Liver (tissue), 9 donors: ENCODE data around the gene ARHGAP9. TPM values are rescaled to one million over a fixed set of nuclear protein-coding genes. Genes with fewer than 3 reads are reported as not detected.

Experiments used
- DNase-seq: peaks from one replicate; pipeline ENCODE4 v3.0.0-alpha.2; 2017; ENCODE audit warnings: low spot score
- H3K27ac ChIP-seq, 2 donors: one replicate each; pipeline ENCODE4 v1.7.0; 2013; ENCODE audit warnings: inconsistent platforms in 2 of 2, low read length in 2 of 2, control low read depth in 1 of 2, low read depth in 1 of 2, mild to moderate bottlenecking in 1 of 2
- H3K27me3 ChIP-seq, 4 donors: one replicate each; pipeline versions ENCODE4 v1.6.1 to v1.7.0; 2013; ENCODE audit warnings: low read length in 3 of 4, inconsistent platforms in 1 of 4, mild to moderate bottlenecking in 1 of 4, moderate library complexity in 1 of 4; ENCODE audit not compliant: control insufficient read depth in 4 of 4, insufficient read depth in 4 of 4
- H3K36me3 ChIP-seq, 4 donors: one replicate each; pipeline versions ENCODE4 v1.6.1 to v1.7.0; 2013; ENCODE audit warnings: low read length in 3 of 4, mild to moderate bottlenecking in 3 of 4, low read depth in 1 of 4, moderate library complexity in 1 of 4; ENCODE audit not compliant: control insufficient read depth in 4 of 4, insufficient read depth in 3 of 4
- H3K4me1 ChIP-seq, 4 donors: one replicate each; pipeline versions ENCODE4 v1.6.1 to v1.7.0; 2013; ENCODE audit warnings: low read length in 3 of 4, mild to moderate bottlenecking in 3 of 4, moderate library complexity in 1 of 4; ENCODE audit not compliant: control insufficient read depth in 4 of 4, insufficient read depth in 4 of 4
- H3K4me3 ChIP-seq, 3 donors: one replicate each; pipeline versions ENCODE4 v1.6.1 to v1.7.0; 2013; ENCODE audit warnings: low read length in 3 of 3, control low read depth in 1 of 3, low read depth in 1 of 3, mild to moderate bottlenecking in 1 of 3
- H3K9ac ChIP-seq, 2 donors: one replicate each; pipeline ENCODE4 v1.7.0; 2013; ENCODE audit warnings: low read length in 2 of 2, mild to moderate bottlenecking in 2 of 2, moderate library complexity in 2 of 2, control low read depth in 1 of 2, low read depth in 1 of 2
- H3K9me3 ChIP-seq, 4 donors: one replicate each; pipeline versions ENCODE4 v1.6.1 to v1.7.0; 2013; ENCODE audit warnings: low read length in 3 of 4; ENCODE audit not compliant: control insufficient read depth in 4 of 4
- EGR1 ChIP-seq, 2 donors: IDR thresholded peaks; 2 replicates each; pipeline ENCODE4 v1.6.1; 2016 to 2018; ENCODE audit warnings: antibody characterized with exemption in 2 of 2, low read depth in 2 of 2
- FOXA1 ChIP-seq: IDR thresholded peaks from 2 replicates; pipeline ENCODE4 v1.6.1; 2016; ENCODE audit warnings: antibody characterized with exemption
- FOXA2 ChIP-seq: IDR thresholded peaks from 2 replicates; pipeline ENCODE4 v1.6.1; 2016; ENCODE audit warnings: antibody characterized with exemption
- GABPA ChIP-seq, 2 donors: IDR thresholded peaks in 1 of 2; conservative IDR thresholded peaks in 1 of 2; 2 replicates each; pipeline ENCODE4 v1.6.1; 2016; ENCODE audit warnings: antibody characterized with exemption in 2 of 2, mild to moderate bottlenecking in 1 of 2, moderate library complexity in 1 of 2
- HNF4A ChIP-seq, 2 donors: conservative IDR thresholded peaks; 2 replicates each; pipeline ENCODE4 v1.6.1; 2016; ENCODE audit warnings: antibody characterized with exemption in 2 of 2, mild to moderate bottlenecking in 2 of 2
- HNF4G ChIP-seq: IDR thresholded peaks from 2 replicates; pipeline ENCODE4 v1.6.1; 2016; ENCODE audit warnings: antibody characterized with exemption
- JUND ChIP-seq, 2 donors: IDR thresholded peaks; 2 replicates each; pipeline ENCODE4 v1.6.1; 2016; ENCODE audit warnings: antibody characterized with exemption in 2 of 2
- NR2F2 ChIP-seq: IDR thresholded peaks from 2 replicates; pipeline ENCODE4 v1.6.1; 2016; ENCODE audit warnings: antibody characterized with exemption
- RAD21 ChIP-seq, 2 donors: IDR thresholded peaks; 2 replicates each; pipeline ENCODE4 v1.6.1; 2016; ENCODE audit warnings: antibody characterized with exemption in 2 of 2, mild to moderate bottlenecking in 2 of 2
- RXRA ChIP-seq, 2 donors: IDR thresholded peaks; 2 replicates each; pipeline ENCODE4 v1.6.1; 2017 to 2018; ENCODE audit warnings: antibody characterized with exemption in 2 of 2, mild to moderate bottlenecking in 1 of 2
- SP1 ChIP-seq: IDR thresholded peaks from 2 replicates; pipeline ENCODE4 v1.6.1; 2018; ENCODE audit warnings: antibody characterized with exemption, mild to moderate bottlenecking
- TAF1 ChIP-seq: conservative IDR thresholded peaks from 2 replicates; pipeline ENCODE4 v1.6.1; 2016; ENCODE audit warnings: antibody characterized with exemption, mild to moderate bottlenecking
- YY1 ChIP-seq: IDR thresholded peaks from 2 replicates; pipeline ENCODE4 v1.6.1; 2016; ENCODE audit warnings: antibody characterized with exemption, mild to moderate bottlenecking
- WGBS: extraction: QIAGEN DNeasy Blood & Tissue Kit; methylation state at CpG from one replicate; pipeline ENCODE4 v1.1.7; 2013; 5-methylcytosine and 5-hydroxymethylcytosine counted together
- polyA plus RNA-seq, 2 donors: library from polyadenylated mRNA; stranded (reverse) in 1 of 2; unstranded in 1 of 2; fragments of 200-250 nt in 1 of 2; fragments of >200 nt in 1 of 2; fragmentation: Nextera tagmentation in 1 of 2; extraction: Ambion mirVana in 1 of 2; gene quantifications; one replicate each; pipeline versions ENCODE4 v1.2.1 to v1.2.3, GENCODE V29; 2013 to 2015
- total RNA-seq, 2 donors: library from RNA; depleted of rRNA; stranded (reverse); fragments of >200 nt; gene quantifications; one replicate each; pipeline ENCODE4 v1.2.3, GENCODE V29; 2014
- TF ChIP-seq, protein P1 (sequence below): IDR thresholded peaks from 2 replicates; pipeline ENCODE4 v1.6.1; 2016; ENCODE audit warnings: antibody characterized with exemption
- TF ChIP-seq, protein P2 (sequence below): IDR thresholded peaks from 2 replicates; pipeline ENCODE4 v1.6.1; 2016; ENCODE audit warnings: antibody characterized with exemption
- TF ChIP-seq, protein P3 (sequence below): IDR thresholded peaks from 2 replicates; pipeline ENCODE4 v1.6.1; 2016; ENCODE audit warnings: antibody characterized with exemption, mild to moderate bottlenecking
- TF ChIP-seq, protein P4 (sequence below): fragments of 150-350 bp; IDR thresholded peaks from 2 replicates; pipeline ENCODE4 v1.5.1; 2017; ENCODE audit warnings: improper control_type of control experiment, low read depth, low read length; ENCODE audit not compliant: missing input control
- TF ChIP-seq, protein P5 (sequence below): IDR thresholded peaks from 2 replicates; pipeline ENCODE4 v1.6.1; 2016; ENCODE audit warnings: antibody characterized with exemption
- donor health status: healthy.
- donor health status: healthy.
- donor health status: healthy.
- donor health status: healthy.
- donor health status: healthy.

The ARHGAP9 gene
- total and polyA plus RNA-seq, 4 donors = 3.0 to 12.0 (median 7.1) TPM

DNA sequence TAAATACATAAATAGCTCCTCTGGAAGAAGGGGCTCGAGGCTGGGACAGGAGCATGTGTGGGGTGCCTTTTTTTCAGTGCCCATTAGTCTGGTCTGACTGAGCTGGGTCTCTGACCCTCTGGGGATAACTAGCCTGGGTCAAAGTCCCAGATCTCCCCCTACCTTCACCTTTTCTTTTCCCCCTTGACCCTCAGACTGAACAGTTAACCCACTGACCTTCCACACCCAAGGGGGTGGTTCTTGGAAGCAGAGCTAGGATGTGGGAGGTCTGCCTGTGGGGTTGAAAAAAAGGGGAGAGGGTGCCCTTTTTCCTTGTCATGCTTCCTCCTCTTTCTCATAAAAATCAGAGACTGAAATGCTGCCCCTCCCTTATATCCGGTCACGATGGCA lies 21.0 kb downstream of the ARHGAP9 start:
- TF ChIP-seq, protein P1, sequence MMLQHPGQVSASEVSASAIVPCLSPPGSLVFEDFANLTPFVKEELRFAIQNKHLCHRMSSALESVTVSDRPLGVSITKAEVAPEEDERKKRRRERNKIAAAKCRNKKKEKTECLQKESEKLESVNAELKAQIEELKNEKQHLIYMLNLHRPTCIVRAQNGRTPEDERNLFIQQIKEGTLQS = no peak
- TF ChIP-seq, protein P2, sequence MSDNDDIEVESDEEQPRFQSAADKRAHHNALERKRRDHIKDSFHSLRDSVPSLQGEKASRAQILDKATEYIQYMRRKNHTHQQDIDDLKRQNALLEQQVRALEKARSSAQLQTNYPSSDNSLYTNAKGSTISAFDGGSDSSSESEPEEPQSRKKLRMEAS = peak; percentile 27
- TF ChIP-seq RXRA (IDR thresholded peaks at IDR 0.05) (peak; percentile 35 to 46), NR2F2 (peak; percentile 64), JUND (IDR thresholded peaks at IDR 0.05) (peak in 1 of 2 donors; percentile 5), FOXA1 (peak; percentile 42), RAD21 (IDR thresholded peaks at IDR 0.05) (no peak), HNF4G (no peak), HNF4A (conservative IDR thresholded peaks at IDR 0.05) (peak; percentile 28 to 54), TAF1 (peak; percentile 66), SP1 (no peak), YY1 (peak; percentile 47), GABPA (IDR thresholded peaks at IDR 0.05 in 1 of 2, conservative IDR thresholded peaks at IDR 0.05 in 1 of 2) (peak in 1 of 2 donors; percentile 68)
- TF ChIP-seq, protein P3, sequence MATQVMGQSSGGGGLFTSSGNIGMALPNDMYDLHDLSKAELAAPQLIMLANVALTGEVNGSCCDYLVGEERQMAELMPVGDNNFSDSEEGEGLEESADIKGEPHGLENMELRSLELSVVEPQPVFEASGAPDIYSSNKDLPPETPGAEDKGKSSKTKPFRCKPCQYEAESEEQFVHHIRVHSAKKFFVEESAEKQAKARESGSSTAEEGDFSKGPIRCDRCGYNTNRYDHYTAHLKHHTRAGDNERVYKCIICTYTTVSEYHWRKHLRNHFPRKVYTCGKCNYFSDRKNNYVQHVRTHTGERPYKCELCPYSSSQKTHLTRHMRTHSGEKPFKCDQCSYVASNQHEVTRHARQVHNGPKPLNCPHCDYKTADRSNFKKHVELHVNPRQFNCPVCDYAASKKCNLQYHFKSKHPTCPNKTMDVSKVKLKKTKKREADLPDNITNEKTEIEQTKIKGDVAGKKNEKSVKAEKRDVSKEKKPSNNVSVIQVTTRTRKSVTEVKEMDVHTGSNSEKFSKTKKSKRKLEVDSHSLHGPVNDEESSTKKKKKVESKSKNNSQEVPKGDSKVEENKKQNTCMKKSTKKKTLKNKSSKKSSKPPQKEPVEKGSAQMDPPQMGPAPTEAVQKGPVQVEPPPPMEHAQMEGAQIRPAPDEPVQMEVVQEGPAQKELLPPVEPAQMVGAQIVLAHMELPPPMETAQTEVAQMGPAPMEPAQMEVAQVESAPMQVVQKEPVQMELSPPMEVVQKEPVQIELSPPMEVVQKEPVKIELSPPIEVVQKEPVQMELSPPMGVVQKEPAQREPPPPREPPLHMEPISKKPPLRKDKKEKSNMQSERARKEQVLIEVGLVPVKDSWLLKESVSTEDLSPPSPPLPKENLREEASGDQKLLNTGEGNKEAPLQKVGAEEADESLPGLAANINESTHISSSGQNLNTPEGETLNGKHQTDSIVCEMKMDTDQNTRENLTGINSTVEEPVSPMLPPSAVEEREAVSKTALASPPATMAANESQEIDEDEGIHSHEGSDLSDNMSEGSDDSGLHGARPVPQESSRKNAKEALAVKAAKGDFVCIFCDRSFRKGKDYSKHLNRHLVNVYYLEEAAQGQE = peak; percentile 59
- DNase-seq = no peak
- H3K27ac ChIP-seq = peak overlapping the region; percentile 94 to 96
- peak overlapping the region; percentile 72 to 87 for H3K9ac ChIP-seq
- no peaks in the 10 kb centered on the region for H3K9me3 ChIP-seq
- H3K4me1 ChIP-seq = peaks cover 9 to 41% (median 24%) of the 10 kb centered on the region in 4 donors
- H3K4me3 ChIP-seq = peak overlapping the region; percentile 45 to 67 (median 45)
- WGBS = 14% methylated on average over 3 of the region's 3 CpGs
- H3K36me3 ChIP-seq = no peaks in the 10 kb centered on the region
- H3K27me3 ChIP-seq = no peaks in the 10 kb centered on the region

DNA sequence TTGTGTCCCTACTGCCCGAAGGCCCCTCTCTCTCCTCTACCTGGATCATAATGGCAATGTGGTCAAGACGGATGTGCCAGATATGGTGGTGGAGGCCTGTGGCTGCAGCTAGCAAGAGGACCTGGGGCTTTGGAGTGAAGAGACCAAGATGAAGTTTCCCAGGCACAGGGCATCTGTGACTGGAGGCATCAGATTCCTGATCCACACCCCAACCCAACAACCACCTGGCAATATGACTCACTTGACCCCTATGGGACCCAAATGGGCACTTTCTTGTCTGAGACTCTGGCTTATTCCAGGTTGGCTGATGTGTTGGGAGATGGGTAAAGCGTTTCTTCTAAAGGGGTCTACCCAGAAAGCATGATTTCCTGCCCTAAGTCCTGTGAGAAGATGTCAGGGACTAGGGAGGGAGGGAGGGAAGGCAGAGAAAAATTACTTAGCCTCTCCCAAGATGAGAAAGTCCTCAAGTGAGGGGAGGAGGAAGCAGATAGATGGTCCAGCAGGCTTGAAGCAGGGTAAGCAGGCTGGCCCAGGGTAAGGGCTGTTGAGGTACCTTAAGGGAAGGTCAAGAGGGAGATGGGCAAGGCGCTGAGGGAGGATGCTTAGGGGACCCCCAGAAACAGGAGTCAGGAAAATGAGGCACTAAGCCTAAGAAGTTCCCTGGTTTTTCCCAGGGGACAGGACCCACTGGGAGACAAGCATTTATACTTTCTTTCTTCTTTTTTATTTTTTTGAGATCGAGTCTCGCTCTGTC lies 22.8 kb downstream of the ARHGAP9 start:
- WGBS = 56% methylated on average over 6 of the region's 6 CpGs
- H3K9ac ChIP-seq = peak overlapping the region; percentile 84 to 96
- peak overlapping the region; percentile 94 to 96 for H3K27ac ChIP-seq
- no peaks in the 10 kb centered on the region for H3K9me3 ChIP-seq
- no peak for DNase-seq
- no peaks in the 10 kb centered on the region for H3K36me3 ChIP-seq
- H3K4me1 ChIP-seq = peaks cover 16 to 51% (median 28%) of the 10 kb centered on the region in 4 donors
- H3K4me3 ChIP-seq = peak overlapping the region; percentile 67 to 92 (median 77)
- no peaks in the 10 kb centered on the region for H3K27me3 ChIP-seq
- TF ChIP-seq GABPA (IDR thresholded peaks at IDR 0.05 in 1 of 2, conservative IDR thresholded peaks at IDR 0.05 in 1 of 2) (no peak), RXRA (IDR thresholded peaks at IDR 0.05) (no peak), FOXA2 (no peak), SP1 (no peak), JUND (IDR thresholded peaks at IDR 0.05) (no peak), TAF1 (no peak), NR2F2 (no peak), HNF4A (conservative IDR thresholded peaks at IDR 0.05) (no peak), YY1 (no peak), HNF4G (no peak), EGR1 (IDR thresholded peaks at IDR 0.05; ENCODE audit: low read depth in 2 of 2) (no peak), FOXA1 (no peak), RAD21 (IDR thresholded peaks at IDR 0.05) (no peak)
- TF ChIP-seq, protein P4, sequence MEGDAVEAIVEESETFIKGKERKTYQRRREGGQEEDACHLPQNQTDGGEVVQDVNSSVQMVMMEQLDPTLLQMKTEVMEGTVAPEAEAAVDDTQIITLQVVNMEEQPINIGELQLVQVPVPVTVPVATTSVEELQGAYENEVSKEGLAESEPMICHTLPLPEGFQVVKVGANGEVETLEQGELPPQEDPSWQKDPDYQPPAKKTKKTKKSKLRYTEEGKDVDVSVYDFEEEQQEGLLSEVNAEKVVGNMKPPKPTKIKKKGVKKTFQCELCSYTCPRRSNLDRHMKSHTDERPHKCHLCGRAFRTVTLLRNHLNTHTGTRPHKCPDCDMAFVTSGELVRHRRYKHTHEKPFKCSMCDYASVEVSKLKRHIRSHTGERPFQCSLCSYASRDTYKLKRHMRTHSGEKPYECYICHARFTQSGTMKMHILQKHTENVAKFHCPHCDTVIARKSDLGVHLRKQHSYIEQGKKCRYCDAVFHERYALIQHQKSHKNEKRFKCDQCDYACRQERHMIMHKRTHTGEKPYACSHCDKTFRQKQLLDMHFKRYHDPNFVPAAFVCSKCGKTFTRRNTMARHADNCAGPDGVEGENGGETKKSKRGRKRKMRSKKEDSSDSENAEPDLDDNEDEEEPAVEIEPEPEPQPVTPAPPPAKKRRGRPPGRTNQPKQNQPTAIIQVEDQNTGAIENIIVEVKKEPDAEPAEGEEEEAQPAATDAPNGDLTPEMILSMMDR = no peak
- TF ChIP-seq, protein P2 = no peak
- TF ChIP-seq, protein P3 = no peak
- TF ChIP-seq, protein P5, sequence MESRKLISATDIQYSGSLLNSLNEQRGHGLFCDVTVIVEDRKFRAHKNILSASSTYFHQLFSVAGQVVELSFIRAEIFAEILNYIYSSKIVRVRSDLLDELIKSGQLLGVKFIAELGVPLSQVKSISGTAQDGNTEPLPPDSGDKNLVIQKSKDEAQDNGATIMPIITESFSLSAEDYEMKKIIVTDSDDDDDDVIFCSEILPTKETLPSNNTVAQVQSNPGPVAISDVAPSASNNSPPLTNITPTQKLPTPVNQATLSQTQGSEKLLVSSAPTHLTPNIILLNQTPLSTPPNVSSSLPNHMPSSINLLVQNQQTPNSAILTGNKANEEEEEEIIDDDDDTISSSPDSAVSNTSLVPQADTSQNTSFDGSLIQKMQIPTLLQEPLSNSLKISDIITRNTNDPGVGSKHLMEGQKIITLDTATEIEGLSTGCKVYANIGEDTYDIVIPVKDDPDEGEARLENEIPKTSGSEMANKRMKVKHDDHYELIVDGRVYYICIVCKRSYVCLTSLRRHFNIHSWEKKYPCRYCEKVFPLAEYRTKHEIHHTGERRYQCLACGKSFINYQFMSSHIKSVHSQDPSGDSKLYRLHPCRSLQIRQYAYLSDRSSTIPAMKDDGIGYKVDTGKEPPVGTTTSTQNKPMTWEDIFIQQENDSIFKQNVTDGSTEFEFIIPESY = no peak
